ENCODE measurements around the gene FCN2.

GRCh38 chr9:134933076-134933659 is 52.6 kb downstream of the FCN2 start:
- TF ChIP-seq, protein P1, sequence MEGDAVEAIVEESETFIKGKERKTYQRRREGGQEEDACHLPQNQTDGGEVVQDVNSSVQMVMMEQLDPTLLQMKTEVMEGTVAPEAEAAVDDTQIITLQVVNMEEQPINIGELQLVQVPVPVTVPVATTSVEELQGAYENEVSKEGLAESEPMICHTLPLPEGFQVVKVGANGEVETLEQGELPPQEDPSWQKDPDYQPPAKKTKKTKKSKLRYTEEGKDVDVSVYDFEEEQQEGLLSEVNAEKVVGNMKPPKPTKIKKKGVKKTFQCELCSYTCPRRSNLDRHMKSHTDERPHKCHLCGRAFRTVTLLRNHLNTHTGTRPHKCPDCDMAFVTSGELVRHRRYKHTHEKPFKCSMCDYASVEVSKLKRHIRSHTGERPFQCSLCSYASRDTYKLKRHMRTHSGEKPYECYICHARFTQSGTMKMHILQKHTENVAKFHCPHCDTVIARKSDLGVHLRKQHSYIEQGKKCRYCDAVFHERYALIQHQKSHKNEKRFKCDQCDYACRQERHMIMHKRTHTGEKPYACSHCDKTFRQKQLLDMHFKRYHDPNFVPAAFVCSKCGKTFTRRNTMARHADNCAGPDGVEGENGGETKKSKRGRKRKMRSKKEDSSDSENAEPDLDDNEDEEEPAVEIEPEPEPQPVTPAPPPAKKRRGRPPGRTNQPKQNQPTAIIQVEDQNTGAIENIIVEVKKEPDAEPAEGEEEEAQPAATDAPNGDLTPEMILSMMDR (tag by site-specific recombination; IDR thresholded peaks at IDR 0.05): no peak
- no peak for TF ChIP-seq ZBTB49 (tag by site-specific recombination; IDR thresholded peaks at IDR 0.05; ENCODE audit: low read depth)
- TF ChIP-seq ZNF366 (tag by site-specific recombination; conservative IDR thresholded peaks at IDR 0.05): no peak
- no peak for TF ChIP-seq ZNF660 (tag by site-specific recombination; IDR thresholded peaks at IDR 0.05)
- TF ChIP-seq ZNF23 (tag by site-specific recombination; IDR thresholded peaks at IDR 0.05; ENCODE audit: borderline replicate concordance): no peak

Data from HEK293 (cell line).